ENCODE results near the gene SH3GL2.

SH3GL2 gene

GRCh38 chr9:17813798-17814197 is 234.9 kb downstream of the SH3GL2 start:
- no peak for DNase-seq (ENCODE audit: low spot score)

DNA sequence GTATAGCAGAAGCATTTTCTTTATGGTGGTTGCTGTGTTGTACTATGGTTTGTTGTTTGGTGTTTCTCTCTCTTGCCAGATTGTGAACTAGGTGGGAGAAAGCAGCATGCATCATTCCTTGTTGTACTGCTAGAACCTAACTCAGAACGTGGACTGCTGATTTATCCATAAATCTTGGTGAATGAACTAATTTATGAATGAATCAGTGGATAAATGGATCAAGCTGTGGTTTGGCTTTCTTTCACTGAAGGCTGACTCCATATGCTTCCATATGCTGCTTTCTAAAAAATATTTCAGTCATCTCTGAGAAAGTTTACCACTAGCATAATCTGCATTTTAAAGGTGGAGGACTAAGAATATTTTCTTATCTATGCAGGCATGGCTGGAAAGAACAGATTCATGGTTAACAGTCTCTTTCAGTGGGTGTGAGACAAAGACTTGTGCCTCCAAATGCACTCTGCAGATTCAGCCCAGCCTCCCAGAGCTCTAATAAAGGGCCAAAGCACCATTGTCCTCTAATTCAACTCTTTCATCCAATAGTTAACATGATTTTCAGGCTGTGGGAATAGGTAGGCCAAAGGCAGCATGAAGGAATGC is 237.7 kb downstream of the SH3GL2 start:
- no peak for DNase-seq (ENCODE audit: low spot score)

DNA sequence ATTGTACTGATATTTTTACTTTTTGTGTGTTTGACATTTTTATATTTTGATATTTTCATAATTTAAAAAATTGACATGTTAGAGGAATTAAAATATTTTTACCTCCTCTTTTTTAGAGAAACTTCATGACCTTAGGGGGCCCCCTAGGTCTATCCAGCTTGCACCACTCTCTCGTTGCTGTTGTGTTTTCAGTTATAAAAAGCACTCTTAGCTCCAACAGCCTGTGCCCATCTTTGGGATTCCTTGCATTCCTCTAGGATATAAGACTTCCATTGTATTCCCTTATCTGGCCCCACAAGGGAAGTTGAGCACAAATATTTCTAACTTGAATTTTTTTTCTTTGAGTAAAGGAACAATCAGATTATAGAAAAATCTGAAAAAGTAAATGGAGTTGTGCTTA is 245.3 kb downstream of the SH3GL2 start:
- DNase-seq (ENCODE audit: low spot score), result no peak

GRCh38 chr9:17824616-17825264 is 245.9 kb downstream of the SH3GL2 start:
- DNase-seq (ENCODE audit: low spot score), result no peak

GRCh38 chr9:17825265-17825659 is 246.4 kb downstream of the SH3GL2 start:
- no peak for DNase-seq (ENCODE audit: low spot score)

GRCh38 chr9:17829064-17829463 is 250.2 kb downstream of the SH3GL2 start:
- DNase-seq (ENCODE audit: low spot score), result no peak

DNA sequence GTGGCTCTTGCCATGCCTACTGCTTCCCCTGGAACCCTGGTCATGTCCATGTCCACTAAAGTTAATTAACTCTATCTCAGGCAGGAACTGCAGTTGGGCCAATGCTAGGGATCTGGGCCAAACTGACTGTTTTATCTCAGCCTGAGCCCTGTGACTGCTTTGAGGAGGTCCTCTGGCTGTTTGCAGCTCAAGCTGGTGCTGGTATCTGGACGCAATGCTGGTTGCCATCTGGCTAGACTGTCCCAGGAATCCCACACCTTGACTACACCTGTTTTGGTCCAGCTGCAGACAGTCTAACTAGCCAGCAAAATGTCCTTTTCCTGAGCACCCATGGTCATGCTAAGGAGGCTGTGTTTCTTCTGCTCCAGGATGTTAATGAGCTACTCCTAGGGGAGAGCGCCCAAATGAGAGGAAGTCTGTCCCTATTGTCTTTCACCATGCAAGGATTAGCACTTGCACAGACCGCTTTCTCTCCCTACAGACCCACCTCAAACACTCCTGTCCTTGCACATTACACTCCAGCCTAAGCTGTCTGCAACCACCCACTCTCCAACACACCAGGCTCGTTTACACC is 251.0 kb downstream of the SH3GL2 start:
- no peak for DNase-seq (ENCODE audit: low spot score)

GRCh38 chr9:17832812-17833211 is 253.9 kb downstream of the SH3GL2 start:
- DNase-seq (ENCODE audit: low spot score), result no peak

GRCh38 chr9:17833846-17834245 is 255.0 kb downstream of the SH3GL2 start:
- no peak for DNase-seq (ENCODE audit: low spot score)

DNA sequence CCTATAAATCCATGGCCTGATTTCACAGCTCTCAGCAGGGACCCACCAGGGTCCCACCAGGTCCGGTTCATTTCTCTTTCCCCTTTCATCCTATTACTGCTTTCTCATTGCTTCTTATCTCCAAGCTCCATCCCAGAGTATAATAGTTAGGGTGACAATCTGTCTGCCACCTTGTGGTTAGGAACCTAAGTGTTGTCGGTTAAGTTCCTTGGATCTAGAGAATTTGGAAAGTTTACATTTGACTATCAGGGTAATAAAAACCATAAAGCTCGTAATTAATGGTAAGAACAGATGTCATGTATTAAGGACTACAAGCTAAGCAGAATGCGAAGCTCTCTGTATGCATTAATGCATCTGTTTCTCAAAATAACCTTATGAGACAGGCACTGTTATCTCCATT is 259.1 kb downstream of the SH3GL2 start:
- no peak for DNase-seq (ENCODE audit: low spot score)

GRCh38 chr9:17839776-17840175 is 260.9 kb downstream of the SH3GL2 start:
- no peak for DNase-seq (ENCODE audit: low spot score)

DNA sequence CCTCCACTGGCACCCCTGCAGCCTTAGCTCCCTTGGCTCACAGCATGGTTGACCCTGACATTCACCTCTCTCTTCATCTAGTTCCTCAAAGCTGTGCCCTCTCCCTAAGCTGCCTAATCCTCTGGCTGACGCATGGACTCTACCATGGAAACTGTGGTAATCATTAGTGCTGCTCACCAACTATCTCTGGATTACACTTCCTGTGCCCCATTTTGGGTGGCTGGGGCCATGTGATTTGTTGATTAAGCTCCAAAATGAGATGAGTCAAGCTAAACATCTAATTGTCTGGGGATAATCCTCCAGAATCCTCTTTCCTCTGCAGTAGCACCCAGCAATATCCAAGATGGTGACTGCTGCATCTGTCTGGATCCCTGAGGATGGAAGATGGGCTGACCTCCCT is 264.4 kb downstream of the SH3GL2 start:
- no peak for DNase-seq (ENCODE audit: low spot score)
